IPS DF 6.9 (cell line): ENCODE measurements around the gene SUGP1.

Experiments used
- DNase-seq: peaks from one replicate; pipeline ENCODE4 v3.0.0-alpha.2; 2013; ENCODE audit warnings: low read depth, low spot score
- H3K27ac ChIP-seq: one replicate; pipeline ENCODE4 v1.5.1; 2013; ENCODE audit warnings: low read length, control low read depth
- H3K27me3 ChIP-seq: 2 replicates; pipeline ENCODE4 v1.6.1; 2013; ENCODE audit warnings: mild to moderate bottlenecking, low read length; ENCODE audit not compliant: control insufficient read depth, insufficient read depth
- H3K36me3 ChIP-seq: 2 replicates; pipeline ENCODE4 v1.6.1; 2013; ENCODE audit warnings: low read length; ENCODE audit not compliant: control insufficient read depth, insufficient read depth
- H3K4me1 ChIP-seq: 2 replicates; pipeline ENCODE4 v1.6.1; 2013; ENCODE audit warnings: low read length; ENCODE audit not compliant: control insufficient read depth, insufficient read depth
- H3K4me3 ChIP-seq: 2 replicates; pipeline ENCODE4 v1.5.1; 2013; ENCODE audit warnings: mild to moderate bottlenecking, low read length
- H3K9me3 ChIP-seq: 2 replicates; pipeline ENCODE4 v1.6.1; 2013; ENCODE audit warnings: low read length, inconsistent platforms; ENCODE audit not compliant: control insufficient read depth, insufficient read depth
- WGBS: extraction: QIAGEN DNeasy Blood & Tissue Kit; methylation state at CpG from one replicate; pipeline ENCODE4 v1.1.7; 2013; ENCODE audit warnings: mixed read lengths, missing lambda C conversion rate; ENCODE audit not compliant: insufficient read length, insufficient coverage; 5-methylcytosine and 5-hydroxymethylcytosine counted together

Gene SUGP1

DNA sequence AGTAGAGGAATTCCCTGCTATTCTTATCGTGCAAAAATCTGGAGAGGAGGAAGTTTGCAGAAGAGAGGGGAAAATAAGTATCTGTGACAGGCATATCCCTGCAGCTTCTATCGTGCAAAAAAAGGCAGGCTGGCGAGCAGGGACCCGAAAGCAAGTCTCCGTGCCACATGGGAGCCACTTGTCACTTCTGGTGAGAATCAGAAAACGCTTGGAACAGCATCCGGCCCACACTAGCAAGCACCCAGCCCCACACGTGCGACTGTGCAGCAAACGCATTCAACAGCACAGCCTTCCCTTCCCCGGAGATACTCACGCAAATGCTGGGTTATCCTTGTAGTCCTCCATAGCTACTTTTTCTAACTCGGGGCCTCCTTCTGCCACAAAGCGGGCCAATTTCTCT, 16.9 kb downstream of the SUGP1 start:
- Histone ChIP-seq H3K4me1 (no peaks in the 10 kb centered on the region), H3K9me3 (no peaks in the 10 kb centered on the region), H3K27ac (no peak overlapping the region), H3K27me3 (no peaks in the 10 kb centered on the region), H3K36me3 (peaks cover 49% of the 10 kb centered on the region), H3K4me3 (no peak overlapping the region)
- no peak for DNase-seq
- no CpG with 5 or more reads among the region's 14 CpGs for WGBS

DNA sequence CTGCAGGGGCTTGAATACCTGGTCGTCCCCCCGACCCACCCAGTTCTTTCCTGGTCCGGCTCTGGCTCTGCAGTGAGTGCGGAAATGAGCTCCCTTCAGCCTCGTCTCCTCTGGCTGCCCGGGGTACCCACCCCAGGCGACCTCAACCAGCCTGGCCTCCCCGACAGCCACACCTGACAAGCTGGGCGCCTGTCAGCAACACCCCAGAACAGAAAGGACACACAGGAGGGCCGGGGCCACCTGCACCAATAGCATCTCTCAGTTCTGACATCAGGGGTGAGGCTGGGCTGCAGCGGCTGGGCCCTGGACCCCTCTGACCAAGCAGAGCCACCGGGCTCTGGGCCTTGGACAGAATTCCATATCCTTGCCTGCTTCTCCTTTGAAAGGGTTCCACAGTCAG, 19.7 kb downstream of the SUGP1 start:
- no peak overlapping the region for H3K27ac ChIP-seq
- no CpG with 5 or more reads among the region's 12 CpGs for WGBS
- H3K4me3 ChIP-seq, result no peak overlapping the region
- no peaks in the 10 kb centered on the region for H3K4me1 ChIP-seq
- DNase-seq, result no peak
- H3K27me3 ChIP-seq, result no peaks in the 10 kb centered on the region
- H3K9me3 ChIP-seq, result no peaks in the 10 kb centered on the region
- peaks cover 39% of the 10 kb centered on the region for H3K36me3 ChIP-seq

DNA sequence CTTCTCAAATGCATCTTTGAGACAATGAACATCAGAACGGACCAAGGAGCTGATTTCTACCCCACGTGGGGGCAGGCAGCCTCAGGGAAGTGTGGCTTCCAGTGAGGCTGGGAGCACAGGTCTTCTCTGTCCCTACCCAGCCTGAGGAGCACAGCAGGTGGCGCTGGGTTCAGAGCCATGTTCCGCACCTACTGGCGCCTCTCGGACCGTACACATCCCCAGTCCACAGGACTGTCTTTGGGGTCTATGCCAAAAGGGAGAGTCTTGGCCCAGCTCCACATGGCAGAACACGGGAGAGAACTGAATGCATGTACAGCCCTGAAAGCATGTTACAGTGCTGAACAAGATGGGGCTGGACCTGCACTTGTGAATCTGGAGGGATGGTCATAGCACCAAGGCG, 22.6 kb downstream of the SUGP1 start:
- Histone ChIP-seq H3K4me1 (no peaks in the 10 kb centered on the region), H3K27me3 (no peaks in the 10 kb centered on the region), H3K9me3 (no peaks in the 10 kb centered on the region), H3K27ac (no peak overlapping the region), H3K4me3 (no peak overlapping the region), H3K36me3 (peaks cover 24% of the 10 kb centered on the region)
- DNase-seq, result no peak
- WGBS, result no CpG with 5 or more reads among the region's 9 CpGs

DNA sequence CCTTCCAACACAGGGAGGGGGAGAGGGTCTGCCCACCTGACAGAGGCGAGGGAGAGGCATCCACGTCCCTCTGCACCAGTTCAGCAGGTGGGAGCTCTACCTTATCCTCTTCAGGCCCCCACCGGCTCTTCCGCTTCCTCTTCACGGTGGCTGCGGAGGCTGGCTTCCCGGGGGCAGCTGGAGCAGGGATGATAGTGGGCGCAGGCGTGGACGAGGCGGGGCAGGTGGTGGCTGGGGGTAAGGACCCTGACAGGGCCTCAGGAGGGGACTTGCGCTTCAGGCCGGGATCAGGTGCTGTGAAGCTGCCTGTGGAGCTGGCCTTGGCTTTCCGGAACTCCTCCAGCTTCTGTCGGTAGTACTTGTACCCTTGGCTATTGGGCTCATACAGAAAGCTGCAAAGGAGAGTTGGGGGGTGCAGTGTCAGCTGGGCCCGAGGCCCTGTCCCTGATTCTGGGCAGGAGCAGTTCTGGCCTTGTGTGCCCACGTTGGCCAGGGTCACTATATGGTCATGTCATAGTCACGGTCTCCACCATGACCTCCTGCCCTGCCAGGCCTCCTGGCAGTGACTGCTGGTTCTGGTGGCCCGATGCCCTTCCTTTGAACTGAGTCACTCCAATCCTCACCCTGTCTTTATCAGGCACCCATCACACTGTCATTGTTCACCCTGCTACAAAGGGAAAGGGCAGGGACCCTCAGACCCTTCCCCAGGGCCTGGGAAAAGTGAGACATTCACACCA, 23.2 kb downstream of the SUGP1 start:
- no peak overlapping the region for H3K4me3 ChIP-seq
- H3K4me1 ChIP-seq, result no peaks in the 10 kb centered on the region
- no peak for DNase-seq
- no peaks in the 10 kb centered on the region for H3K9me3 ChIP-seq
- whole genome bisulfite sequencing, result no CpG with 5 or more reads among the region's 19 CpGs
- H3K27me3 ChIP-seq, result no peaks in the 10 kb centered on the region
- no peak overlapping the region for H3K27ac ChIP-seq
- peaks cover 22% of the 10 kb centered on the region for H3K36me3 ChIP-seq

DNA sequence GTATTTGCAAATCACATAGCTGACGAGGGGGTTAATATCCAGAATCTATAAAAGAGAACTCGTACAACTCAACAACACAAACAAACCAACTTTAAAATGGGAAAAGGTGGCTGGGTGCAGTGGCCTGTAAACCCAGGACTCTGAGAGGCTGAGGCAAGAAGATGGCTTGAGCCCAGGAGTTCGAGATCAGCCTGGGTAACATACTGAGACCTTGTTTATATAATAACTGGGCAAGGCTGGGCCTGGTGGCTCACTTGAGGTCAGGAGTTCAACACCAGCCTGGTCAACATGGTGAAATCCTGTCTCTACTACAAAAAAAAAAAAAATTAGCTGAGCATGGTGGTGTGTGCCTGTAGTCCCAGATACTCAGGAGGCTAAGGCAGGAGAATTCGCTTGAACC, 25.4 kb downstream of the SUGP1 start:
- H3K27ac ChIP-seq, result no peak overlapping the region
- H3K27me3 ChIP-seq, result no peaks in the 10 kb centered on the region
- no peaks in the 10 kb centered on the region for H3K9me3 ChIP-seq
- no peak for DNase-seq
- no peak overlapping the region for H3K4me3 ChIP-seq
- peaks cover 6% of the 10 kb centered on the region; the same call in 1 of the 2 replicates for H3K36me3 ChIP-seq
- H3K4me1 ChIP-seq, result no peaks in the 10 kb centered on the region
- no CpG with 5 or more reads among the region's 4 CpGs for WGBS

DNA sequence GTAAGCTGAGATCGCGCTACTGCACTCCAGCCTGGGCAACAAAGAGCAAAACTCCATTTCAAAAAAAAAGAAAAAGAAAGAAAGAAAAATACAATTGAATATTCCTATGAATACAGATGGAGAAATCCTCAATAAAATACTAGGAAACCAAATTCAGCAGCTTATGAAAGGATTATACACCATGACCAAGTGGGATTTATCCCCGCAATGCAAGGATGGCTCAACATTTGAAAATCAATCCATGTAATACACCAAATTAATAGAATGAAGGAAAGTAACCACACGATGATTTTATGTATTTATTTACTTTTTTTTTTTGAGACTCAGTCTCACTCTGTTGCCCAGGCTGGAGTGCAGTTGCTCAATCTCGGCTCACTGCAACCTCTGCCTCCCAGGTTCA, 27.7 kb downstream of the SUGP1 start:
- no peaks in the 10 kb centered on the region for H3K27me3 ChIP-seq
- no peak for DNase-seq
- WGBS, result no CpG with 5 or more reads among the region's 5 CpGs
- peaks cover 6% of the 10 kb centered on the region; the same call in 1 of the 2 replicates for H3K36me3 ChIP-seq
- H3K9me3 ChIP-seq, result no peaks in the 10 kb centered on the region
- H3K27ac ChIP-seq, result no peak overlapping the region
- H3K4me3 ChIP-seq, result no peak overlapping the region
- H3K4me1 ChIP-seq, result no peaks in the 10 kb centered on the region

DNA sequence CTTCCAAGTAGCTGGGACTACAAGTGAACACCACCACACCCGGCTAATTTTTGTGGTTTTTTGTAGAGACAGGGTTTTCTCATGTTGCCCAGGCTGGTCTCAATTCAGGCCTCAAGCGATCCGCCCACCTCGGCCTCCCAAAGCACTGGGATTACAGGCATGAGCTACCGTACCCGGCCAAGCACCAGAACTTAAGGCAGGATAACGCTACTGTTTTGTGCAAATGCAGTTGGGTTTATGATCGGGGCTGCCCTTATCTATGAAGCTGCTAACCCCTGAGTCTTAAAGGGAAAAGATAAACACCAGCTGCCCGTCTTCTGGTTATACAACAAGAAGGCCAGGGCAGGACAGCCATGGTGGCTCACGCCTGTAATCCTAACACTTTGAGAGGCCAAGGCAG, 34.6 kb downstream of the SUGP1 start:
- H3K36me3 ChIP-seq, result no peaks in the 10 kb centered on the region; the same call in 1 of the 2 replicates
- H3K27me3 ChIP-seq, result no peaks in the 10 kb centered on the region
- H3K4me1 ChIP-seq, result no peaks in the 10 kb centered on the region
- H3K4me3 ChIP-seq, result no peak overlapping the region
- DNase-seq, result no peak
- H3K9me3 ChIP-seq, result no peaks in the 10 kb centered on the region
- H3K27ac ChIP-seq, result no peak overlapping the region
- no CpG with 5 or more reads among the region's 10 CpGs for WGBS

DNA sequence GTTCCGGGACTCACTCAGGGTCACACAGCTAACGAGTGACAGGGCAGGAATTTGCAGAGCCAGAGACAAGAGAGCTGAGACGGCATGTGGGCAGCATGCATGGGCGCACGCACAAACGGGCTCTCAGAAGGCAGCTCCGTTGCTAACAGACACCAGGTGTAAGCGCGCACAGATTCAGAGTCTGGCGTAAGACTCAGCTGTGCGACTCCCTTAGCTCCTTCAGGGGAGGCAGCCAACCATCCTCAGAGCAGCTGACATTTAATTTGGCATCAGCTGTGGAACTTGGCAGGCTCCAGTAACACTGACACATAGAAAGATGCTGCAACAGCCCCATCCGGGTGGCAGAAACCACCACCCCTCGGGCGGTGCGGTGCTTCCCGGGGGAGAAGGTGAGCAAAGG, 39.7 kb downstream of the SUGP1 start:
- WGBS, result no CpG with 5 or more reads among the region's 16 CpGs
- no peaks in the 10 kb centered on the region for H3K27me3 ChIP-seq
- no peaks in the 10 kb centered on the region for H3K9me3 ChIP-seq
- H3K27ac ChIP-seq, result no peak overlapping the region
- peaks cover 30% of the 10 kb centered on the region for H3K36me3 ChIP-seq
- no peak overlapping the region for H3K4me3 ChIP-seq
- DNase-seq, result no peak
- H3K4me1 ChIP-seq, result no peaks in the 10 kb centered on the region

DNA sequence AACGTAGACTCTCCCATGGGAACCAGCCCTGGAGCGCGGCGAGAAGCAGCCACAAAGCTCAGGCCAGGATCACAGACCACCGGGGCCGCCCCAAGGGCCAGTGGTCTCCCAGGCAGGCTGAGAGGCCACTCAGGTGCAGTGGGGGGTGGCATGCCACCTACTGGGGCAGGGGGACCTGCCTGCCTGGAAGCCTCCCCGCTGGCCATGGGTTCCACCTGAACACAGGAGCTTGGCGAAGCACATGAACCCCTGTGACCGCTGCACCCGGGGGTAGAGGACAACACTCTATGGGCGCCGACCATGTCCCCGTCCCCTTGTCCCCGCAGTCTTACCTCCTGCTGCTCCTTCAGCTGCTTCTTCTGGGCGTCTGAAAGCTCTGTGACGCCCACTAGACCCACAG, 40.5 kb downstream of the SUGP1 start:
- Histone ChIP-seq H3K27ac (no peak overlapping the region), H3K9me3 (no peaks in the 10 kb centered on the region), H3K36me3 (peaks cover 30% of the 10 kb centered on the region), H3K4me1 (no peaks in the 10 kb centered on the region), H3K27me3 (no peaks in the 10 kb centered on the region), H3K4me3 (no peak overlapping the region)
- DNase-seq, result no peak
- WGBS, result no CpG with 5 or more reads among the region's 16 CpGs

DNA sequence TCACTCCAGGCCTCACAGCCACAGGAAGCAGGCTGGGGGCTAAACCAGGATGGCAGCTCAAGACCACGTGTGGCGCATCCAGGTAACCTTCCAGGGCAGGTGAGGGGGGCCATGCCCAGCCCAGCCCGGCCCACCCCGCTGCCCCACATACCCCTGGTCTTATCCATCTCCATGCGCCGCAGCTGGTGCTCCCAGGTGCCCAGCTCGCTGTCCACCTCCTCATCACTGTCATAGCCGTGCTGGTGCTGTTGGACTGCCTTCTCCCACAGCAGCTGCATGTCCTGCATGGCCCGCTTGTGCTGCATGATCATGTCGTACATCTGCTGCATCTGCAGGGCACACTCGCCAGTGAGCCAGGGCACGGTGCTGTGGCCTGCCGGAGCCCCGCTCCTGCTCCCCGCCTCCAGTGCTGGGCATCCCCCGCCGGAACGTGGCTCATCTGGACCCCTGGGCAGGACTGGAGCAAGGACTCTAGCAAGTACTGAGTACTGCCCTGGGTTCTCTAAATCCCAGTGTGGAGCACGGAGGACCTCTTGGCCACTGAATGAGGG, 41.2 kb downstream of the SUGP1 start:
- no peaks in the 10 kb centered on the region for H3K4me1 ChIP-seq
- H3K9me3 ChIP-seq, result no peaks in the 10 kb centered on the region
- no peak overlapping the region for H3K27ac ChIP-seq
- H3K36me3 ChIP-seq, result peaks cover 30% of the 10 kb centered on the region
- no peaks in the 10 kb centered on the region for H3K27me3 ChIP-seq
- no CpG with 5 or more reads among the region's 19 CpGs for WGBS
- H3K4me3 ChIP-seq, result no peak overlapping the region
- DNase-seq, result no peak

DNA sequence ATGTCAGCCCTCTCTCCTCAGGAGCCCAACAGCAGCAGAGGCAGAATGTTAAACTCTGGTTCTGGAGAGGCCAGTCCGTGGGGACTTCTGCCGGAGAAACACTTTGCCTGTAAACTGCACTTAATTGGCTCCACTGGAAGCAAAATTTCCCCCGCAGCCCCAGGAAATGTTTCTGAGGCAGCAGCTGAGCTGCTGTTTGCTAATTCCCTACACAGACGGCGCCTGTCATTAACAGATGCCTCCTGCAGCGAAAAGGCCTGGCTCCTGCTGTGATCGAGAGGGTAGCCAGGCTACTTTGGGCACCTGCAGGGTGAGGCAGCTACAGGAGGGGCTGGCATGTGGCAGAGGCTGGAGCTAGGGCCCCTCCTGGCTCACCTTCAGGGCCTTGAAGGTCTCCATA, 42.0 kb downstream of the SUGP1 start:
- H3K9me3 ChIP-seq, result no peaks in the 10 kb centered on the region
- H3K27ac ChIP-seq, result no peak overlapping the region
- no peak overlapping the region for H3K4me3 ChIP-seq
- H3K36me3 ChIP-seq, result peaks cover 30% of the 10 kb centered on the region
- no CpG with 5 or more reads among the region's 7 CpGs for WGBS
- no peak for DNase-seq
- no peaks in the 10 kb centered on the region for H3K4me1 ChIP-seq
- H3K27me3 ChIP-seq, result no peaks in the 10 kb centered on the region
